ENCODE results near the gene PRKRIP1.
A peak's percentile ranks its signal among the peaks of the same experiment; 100 is the strongest.
"Not testable (repeated sequence)": the region's sequence is repeated elsewhere in the genome, so short reads cannot be mapped to it uniquely, and the experiment has no call there.

Gene PRKRIP1

DNA sequence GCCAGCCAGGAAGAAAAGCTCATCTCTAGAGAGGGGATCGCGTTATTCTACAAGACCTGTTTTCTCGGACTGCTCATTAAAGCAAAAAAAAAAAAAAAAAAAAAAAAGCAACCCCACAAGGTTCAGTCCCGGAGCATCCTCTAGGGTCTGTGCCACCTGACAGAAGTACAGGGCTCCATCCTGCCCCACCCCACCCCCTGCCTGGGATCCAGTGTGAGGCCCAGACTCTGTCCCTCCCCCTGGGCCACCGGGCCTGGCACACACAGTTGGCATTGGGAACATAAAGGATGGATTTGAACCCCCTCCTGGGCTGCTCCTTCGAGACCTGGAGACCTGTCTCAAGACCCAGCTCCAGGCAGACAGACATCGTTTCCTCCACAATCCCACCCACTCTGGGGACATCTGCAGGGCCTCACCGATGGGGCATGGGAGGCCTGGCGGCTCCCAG lies 37.9 kb downstream of the PRKRIP1 start:
- Mint-ChIP-seq H3K4me1 (peaks cover 55% of the 10 kb centered on the region), H3K9me3 (no peaks in the 10 kb centered on the region), H3K27ac (peak overlapping the region; percentile 79), H3K4me3 (peak overlapping the region; percentile 86), H3K36me3 (no peaks in the 10 kb centered on the region), H3K27me3 (no peaks in the 10 kb centered on the region)

DNA sequence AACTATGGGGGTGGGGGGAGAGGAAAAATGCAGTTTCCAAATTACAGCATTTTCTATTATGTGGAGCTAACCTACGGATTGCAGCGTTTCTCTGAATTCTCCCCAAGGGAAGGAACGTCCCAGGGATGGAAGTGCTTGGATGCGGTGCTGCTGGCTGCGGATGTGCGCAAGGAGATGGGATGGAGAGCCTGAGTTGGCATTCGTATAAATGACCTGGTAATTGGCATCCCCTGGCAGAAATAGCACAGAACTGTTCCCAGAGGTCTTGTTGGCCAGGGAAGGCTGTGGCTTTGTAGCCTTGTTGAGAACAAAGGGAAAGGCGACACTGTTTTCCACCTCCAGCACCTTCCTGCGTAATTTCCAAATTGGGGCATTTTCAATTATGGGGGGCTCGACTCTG lies 40.0 kb downstream of the PRKRIP1 start:
- Mint-ChIP-seq H3K27me3 (no peaks in the 10 kb centered on the region), H3K4me1 (peaks cover 34% of the 10 kb centered on the region), H3K4me3 (peak overlapping the region; percentile 42), H3K36me3 (no peaks in the 10 kb centered on the region), H3K9me3 (no peaks in the 10 kb centered on the region), H3K27ac (peak overlapping the region; percentile 23)

DNA sequence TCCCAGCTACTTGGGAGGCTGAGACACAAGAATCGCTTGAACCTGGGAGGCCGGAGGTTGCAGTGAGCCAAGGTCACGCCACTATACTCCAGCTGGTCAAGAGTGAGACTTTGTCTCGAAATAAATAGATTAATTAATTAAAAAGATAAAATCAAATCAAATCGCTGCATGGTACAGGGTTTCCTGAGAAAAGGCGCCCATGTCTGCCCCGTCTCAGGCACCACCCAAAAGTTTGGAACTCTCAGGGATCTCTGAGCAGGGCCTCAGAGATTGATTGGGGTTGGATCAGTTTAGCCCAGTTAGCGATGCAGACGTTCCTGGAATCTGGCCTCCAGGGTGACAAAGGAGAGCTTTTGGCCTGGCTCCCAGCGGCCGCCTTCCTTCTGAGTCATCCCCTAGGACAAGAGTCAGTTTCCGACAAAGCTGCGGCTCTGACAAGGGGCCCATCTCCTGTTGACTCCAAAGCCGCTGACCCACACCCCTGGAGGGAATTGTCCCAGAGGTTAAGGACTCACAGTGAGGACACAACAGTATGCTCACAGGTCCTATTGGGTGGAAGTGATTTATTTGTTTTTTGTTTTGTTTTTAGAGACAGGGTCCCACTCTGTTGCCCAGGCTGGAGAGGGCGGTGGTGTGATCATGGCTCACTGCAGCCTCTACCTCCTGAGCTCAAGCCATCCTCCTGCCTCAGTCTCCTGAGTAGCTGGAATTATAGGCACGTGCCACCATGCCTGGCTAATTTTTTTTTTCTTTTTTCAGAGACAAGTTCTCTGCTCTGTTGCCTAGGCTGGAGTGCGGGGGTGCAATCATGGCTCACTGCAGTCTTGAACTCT lies 44.0 kb downstream of the PRKRIP1 start:
- Mint-ChIP-seq H3K4me3 (no peak overlapping the region), H3K9me3 (no peaks in the 10 kb centered on the region), H3K36me3 (no peaks in the 10 kb centered on the region), H3K27ac (no peak overlapping the region), H3K4me1 (peaks cover 15% of the 10 kb centered on the region), H3K27me3 (no peaks in the 10 kb centered on the region)

DNA sequence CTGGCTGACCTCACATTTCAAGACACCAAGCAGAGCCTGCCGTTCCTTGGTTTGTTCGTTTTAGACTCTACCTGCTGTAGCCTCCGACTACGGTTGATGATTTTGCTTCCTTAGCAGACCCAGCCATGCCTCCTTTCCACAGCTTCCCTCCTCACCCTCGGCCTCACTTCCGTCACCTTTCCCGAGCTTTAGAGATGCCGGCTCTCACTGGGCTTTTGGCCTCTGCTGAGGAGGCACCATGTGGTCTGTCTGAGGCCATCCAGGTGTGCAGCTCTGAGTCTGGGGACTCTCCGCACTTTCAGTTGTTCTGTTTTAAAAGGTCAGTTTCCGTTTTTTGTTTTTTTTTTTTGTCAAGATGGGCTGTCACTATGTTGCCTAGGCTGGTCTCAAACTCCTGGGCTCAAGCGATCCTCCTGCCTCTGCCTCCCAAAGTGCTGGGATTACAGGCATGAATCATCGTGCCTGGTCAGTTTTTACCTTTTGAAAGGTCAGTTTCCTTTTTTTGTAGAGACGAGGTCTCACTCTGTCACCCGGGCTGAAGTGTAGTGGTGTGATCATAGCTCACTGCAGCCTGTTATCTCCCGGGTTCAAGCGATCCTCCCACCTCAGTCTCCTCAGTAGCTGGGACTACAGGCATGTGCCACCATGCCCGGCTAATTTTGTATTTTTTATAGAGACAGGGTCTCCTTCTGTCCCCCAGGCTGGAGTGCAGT lies 49.0 kb downstream of the PRKRIP1 start:
- Mint-ChIP-seq H3K27ac (no peak overlapping the region), H3K4me1 (no peaks in the 10 kb centered on the region), H3K9me3 (no peaks in the 10 kb centered on the region), H3K36me3 (no peaks in the 10 kb centered on the region), H3K27me3 (no peaks in the 10 kb centered on the region), H3K4me3 (no peak overlapping the region)

DNA sequence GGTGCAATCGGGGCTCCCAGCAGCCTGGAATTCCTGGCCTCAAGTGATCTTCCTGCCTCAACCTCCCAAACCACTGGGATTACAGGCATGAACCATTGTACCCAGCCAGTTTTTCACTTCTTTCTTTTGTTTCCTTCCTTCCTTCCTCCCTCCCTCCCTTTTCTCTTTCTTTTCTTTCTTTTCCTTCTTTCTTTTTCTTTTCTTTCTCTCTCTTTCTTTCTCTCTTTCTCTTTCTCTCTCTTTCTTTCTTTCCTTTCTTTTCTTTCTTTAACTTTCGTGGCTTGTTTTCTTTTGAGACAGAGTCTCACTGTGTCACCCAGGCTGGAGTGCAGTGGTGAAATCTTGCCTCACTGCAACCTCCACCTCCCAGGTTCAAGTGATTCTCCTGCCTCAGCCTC lies 49.5 kb downstream of the PRKRIP1 start:
- no peaks in the 10 kb centered on the region for H3K36me3 Mint-ChIP-seq
- H3K4me3 Mint-ChIP-seq, result no peak overlapping the region
- no peaks in the 10 kb centered on the region for H3K4me1 Mint-ChIP-seq
- H3K27ac Mint-ChIP-seq, result no peak overlapping the region
- no peaks in the 10 kb centered on the region for H3K9me3 Mint-ChIP-seq
- H3K27me3 Mint-ChIP-seq, result no peaks in the 10 kb centered on the region

DNA sequence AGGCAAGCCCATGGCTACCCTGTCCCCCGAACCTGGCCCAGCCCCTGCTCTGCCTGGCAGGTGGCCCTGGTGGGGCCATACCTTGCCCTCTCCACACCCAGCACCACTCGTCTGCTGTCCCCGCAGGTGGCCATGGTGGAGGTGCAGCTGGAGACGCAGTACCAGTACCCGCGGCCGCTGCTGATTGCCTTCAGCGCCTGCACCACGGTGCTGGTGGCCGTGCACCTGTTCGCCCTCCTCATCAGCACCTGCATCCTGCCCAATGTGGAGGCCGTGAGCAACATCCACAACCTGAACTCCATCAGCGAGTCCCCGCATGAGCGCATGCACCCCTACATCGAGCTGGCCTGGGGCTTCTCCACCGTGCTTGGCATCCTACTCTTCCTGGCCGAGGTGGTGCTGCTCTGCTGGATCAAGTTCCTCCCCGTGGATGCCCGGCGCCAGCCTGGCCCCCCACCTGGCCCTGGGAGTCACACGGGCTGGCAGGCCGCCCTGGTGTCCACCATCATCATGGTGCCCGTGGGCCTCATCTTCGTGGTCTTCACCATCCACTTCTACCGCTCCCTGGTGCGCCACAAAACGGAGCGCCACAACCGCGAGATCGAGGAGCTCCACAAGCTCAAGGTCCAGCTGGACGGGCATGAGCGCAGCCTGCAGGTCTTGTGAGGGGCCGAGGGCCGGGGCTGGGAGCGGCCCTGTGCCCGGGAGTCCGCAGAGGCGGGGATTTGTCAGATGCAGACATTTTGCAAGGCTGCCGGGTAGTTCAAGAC lies 50.4 kb downstream of the PRKRIP1 start:
- H3K9me3 Mint-ChIP-seq, result no peaks in the 10 kb centered on the region
- H3K4me1 Mint-ChIP-seq, result no peaks in the 10 kb centered on the region
- H3K27me3 Mint-ChIP-seq, result no peaks in the 10 kb centered on the region
- H3K4me3 Mint-ChIP-seq, result no peak overlapping the region
- H3K27ac Mint-ChIP-seq, result no peak overlapping the region
- H3K36me3 Mint-ChIP-seq, result no peaks in the 10 kb centered on the region

DNA sequence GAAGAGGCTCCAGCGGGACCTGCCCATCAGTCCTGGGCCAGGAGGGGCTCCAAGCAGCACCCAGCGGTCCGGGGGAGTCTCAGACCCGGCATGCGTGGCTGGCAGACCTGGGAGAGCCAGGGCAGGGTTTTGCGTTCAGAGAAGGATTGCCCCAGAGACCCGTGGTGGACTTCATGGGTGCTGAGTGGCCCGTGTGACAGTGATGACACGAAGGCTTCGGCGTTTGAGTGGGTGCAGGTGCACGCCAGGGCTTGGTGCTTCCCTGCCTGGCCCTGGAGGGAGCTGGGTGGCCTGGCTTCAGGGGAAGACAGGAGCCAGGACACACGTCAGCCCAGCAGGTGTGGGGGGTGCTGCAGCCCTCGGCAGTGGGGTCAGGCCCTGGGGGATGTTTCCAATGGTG lies 51.1 kb downstream of the PRKRIP1 start:
- Mint-ChIP-seq H3K27me3 (no peaks in the 10 kb centered on the region), H3K4me3 (no peak overlapping the region), H3K36me3 (no peaks in the 10 kb centered on the region), H3K9me3 (no peaks in the 10 kb centered on the region), H3K27ac (no peak overlapping the region), H3K4me1 (no peaks in the 10 kb centered on the region)

DNA sequence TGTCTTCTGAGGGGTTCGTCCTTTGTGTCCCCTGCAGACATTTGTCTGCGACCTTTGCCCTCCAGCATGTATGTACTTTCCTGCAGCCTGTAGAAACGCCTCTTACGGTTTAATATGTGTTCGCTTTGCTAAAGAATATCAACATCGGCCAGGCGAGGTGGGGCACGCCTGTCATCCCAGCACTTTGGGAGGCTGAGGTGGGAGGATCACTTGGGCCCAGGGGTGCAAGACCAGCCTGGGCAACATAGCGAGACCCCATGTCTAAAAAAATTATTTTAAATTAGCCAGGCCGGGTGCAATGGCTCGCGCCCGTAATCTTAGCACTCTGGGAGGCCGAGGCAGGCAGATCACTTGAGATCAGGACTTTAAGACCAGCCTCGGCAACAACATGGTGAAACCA lies 53.0 kb downstream of the PRKRIP1 start:
- H3K36me3 Mint-ChIP-seq, result no peaks in the 10 kb centered on the region
- H3K4me3 Mint-ChIP-seq, result no peak overlapping the region
- peak overlapping the region; percentile 74 for H3K27ac Mint-ChIP-seq
- no peaks in the 10 kb centered on the region for H3K4me1 Mint-ChIP-seq
- H3K9me3 Mint-ChIP-seq, result no peaks in the 10 kb centered on the region
- no peaks in the 10 kb centered on the region for H3K27me3 Mint-ChIP-seq

DNA sequence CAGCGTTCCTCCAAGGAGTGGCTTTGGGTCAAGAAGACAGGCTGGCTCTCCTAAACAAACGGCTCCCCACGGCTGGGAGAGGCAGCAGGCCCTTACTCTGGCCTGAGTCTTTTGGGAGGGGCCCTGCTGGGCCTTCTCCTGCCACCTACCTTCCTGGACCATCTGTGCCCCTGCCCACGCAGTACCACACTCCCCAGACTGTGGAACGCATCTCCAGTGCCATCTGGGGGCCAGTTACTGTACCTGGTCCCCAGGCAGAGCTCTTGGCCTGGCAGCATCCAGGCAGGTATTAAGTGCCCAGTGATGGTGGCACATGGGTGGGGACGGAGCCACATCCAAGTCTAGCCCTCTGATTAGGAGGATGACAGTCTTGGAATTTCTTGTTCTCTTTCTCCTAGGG lies 54.1 kb downstream of the PRKRIP1 start:
- H3K27ac Mint-ChIP-seq, result no peak overlapping the region
- no peaks in the 10 kb centered on the region for H3K27me3 Mint-ChIP-seq
- H3K36me3 Mint-ChIP-seq, result no peaks in the 10 kb centered on the region
- no peaks in the 10 kb centered on the region for H3K9me3 Mint-ChIP-seq
- H3K4me3 Mint-ChIP-seq, result no peak overlapping the region
- no peaks in the 10 kb centered on the region for H3K4me1 Mint-ChIP-seq

DNA sequence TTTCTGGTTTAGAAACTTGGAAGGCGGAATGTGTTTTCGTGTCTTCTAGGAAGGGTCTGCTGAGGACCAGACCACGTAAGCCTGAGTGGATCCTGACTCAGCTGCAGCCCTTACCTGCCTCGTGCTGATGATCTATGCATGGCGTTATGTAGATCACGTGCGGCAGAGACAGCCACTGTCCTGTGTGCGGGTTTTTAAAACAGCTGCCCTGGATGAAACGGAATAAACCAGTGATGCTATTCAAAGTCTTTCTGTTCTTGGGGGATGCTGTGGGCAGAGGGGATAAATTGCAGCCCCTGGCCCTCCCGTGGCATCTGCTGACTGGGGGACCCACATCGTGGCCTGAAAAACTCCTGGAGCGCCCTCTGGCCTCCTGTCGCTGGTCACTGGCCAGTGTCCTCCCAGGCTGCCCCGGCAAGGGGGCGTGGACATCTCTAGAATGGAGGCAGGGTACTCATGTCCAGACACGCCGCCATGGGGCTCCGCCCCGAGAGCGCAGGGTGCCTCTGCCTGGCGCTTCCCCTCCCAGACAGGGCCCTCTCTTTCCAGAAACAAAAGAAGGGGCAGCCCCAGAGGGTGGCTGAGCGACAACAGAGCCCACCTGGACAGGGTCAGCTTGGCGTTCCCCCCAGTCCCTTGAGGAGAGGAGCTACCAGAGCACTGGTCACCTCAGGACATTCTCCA lies 55.4 kb downstream of the PRKRIP1 start:
- no peaks in the 10 kb centered on the region for H3K27me3 Mint-ChIP-seq
- H3K36me3 Mint-ChIP-seq, result no peaks in the 10 kb centered on the region
- no peak overlapping the region for H3K4me3 Mint-ChIP-seq
- no peaks in the 10 kb centered on the region for H3K4me1 Mint-ChIP-seq
- no peak overlapping the region for H3K27ac Mint-ChIP-seq
- H3K9me3 Mint-ChIP-seq, result no peaks in the 10 kb centered on the region

DNA sequence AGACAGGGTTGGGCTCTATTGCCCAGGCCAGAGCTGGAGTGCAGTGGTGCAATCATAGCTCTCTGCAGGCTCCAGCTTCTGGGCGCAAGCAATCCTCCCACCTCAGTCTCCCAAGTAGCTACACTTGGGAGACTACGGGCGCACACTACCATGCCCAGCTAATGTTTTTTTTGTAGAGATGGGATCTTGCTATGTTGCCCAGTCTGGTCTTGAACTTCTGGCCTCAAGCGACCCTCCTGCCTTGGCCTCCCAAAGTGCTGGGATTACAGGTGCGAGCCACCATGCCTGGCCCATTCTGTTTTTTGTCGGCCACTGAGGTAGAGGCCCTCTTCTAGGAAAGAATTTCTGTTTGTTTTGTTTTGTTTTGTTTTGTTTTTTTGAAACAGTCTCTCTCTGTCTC lies 56.3 kb downstream of the PRKRIP1 start:
- H3K36me3 Mint-ChIP-seq, result no peaks in the 10 kb centered on the region
- H3K27me3 Mint-ChIP-seq, result no peaks in the 10 kb centered on the region
- no peaks in the 10 kb centered on the region for H3K4me1 Mint-ChIP-seq
- no peak overlapping the region for H3K4me3 Mint-ChIP-seq
- no peak overlapping the region for H3K27ac Mint-ChIP-seq
- no peaks in the 10 kb centered on the region for H3K9me3 Mint-ChIP-seq

DNA sequence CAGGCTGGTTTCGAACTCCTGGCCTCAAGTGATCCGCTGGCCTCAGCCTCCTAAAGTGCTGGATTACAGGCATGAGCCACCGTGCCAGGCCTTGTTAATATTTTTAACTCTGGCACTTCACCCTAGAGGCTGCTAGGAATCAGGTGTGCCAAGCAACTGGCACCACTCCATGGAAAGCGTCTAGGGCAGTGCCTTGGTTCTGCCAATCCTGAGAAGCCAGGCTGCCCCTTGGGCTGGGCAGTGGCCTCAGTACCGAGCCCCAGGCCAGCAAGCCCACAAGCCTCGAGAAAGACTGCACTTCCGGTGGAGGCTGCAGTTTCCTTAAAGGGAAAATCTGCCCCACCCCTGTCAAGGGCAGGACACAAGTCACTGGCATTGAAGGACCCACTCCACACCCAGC lies 57.2 kb downstream of the PRKRIP1 start:
- Mint-ChIP-seq H3K9me3 (no peaks in the 10 kb centered on the region), H3K27me3 (no peaks in the 10 kb centered on the region), H3K27ac (no peak overlapping the region), H3K4me3 (no peak overlapping the region), H3K36me3 (peaks cover 1% of the 10 kb centered on the region), H3K4me1 (no peaks in the 10 kb centered on the region)

DNA sequence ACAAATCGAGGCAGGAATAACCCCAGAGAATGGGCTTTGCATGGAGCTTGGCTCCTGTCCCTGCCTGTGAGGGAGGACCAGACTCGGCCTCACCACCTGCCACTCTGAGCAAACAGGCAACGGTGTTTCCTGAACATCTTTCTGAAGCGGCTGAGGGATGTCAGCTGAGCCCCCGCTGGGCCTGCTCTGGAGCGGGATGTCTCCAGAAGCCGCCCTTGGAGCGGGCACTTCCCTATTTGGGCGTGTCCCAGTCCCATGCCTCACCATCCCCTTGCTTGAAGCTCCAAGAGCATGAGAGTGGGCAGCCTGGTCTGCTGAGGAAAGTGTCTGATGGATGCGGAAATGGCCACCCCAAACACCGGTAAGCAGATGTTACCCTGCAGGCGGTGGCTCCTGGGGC lies 58.3 kb downstream of the PRKRIP1 start:
- Mint-ChIP-seq H3K4me3 (no peak overlapping the region), H3K27me3 (no peaks in the 10 kb centered on the region), H3K27ac (no peak overlapping the region), H3K4me1 (no peaks in the 10 kb centered on the region), H3K36me3 (peaks cover 1% of the 10 kb centered on the region), H3K9me3 (no peaks in the 10 kb centered on the region)

DNA sequence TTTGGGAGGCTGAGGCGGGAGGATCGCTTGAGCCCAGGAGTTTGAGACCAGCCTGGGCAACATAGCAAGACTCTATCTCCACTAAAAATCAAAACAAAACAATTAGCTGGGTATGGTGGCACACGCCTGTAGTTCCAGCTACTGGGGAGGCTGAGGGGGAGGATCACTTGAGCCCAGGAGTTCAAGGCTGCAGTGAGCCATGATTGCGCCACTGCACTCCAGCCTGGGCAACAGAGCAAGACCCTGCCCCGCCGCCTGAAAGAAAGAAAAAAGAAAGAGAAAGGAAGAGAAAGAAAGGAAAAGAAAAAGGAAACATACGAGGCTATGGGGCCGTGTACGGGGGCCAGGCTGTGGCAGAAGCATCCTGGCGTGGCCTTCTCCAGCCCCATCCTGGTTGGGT lies 58.8 kb downstream of the PRKRIP1 start:
- H3K27ac Mint-ChIP-seq, H3K36me3 Mint-ChIP-seq, H3K9me3 Mint-ChIP-seq, H3K4me3 Mint-ChIP-seq, H3K4me1 Mint-ChIP-seq, H3K27me3 Mint-ChIP-seq: not testable (repeated sequence)

DNA sequence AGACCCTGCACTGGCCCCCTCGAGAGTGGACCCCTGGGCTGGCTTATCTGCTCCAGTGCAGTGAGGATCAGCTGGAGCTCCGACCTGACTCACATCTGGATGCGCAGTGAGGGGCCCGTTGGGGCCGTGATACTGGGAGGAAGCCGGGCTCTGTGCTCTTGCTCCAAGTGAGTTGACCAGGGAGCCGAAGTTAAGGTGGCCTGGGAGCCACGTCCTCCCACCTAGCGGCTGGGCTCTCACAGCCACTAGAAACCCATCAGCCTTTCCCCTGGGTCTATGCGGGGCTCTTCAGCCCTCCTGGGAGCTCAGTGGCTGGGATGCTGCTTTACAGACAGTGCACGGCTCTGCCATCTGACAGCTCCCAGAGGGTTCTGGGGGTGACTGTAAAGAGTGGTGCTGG lies 59.4 kb downstream of the PRKRIP1 start:
- Mint-ChIP-seq H3K36me3 (peaks cover 1% of the 10 kb centered on the region), H3K9me3 (no peaks in the 10 kb centered on the region), H3K4me1 (peaks cover 1% of the 10 kb centered on the region), H3K27me3 (no peaks in the 10 kb centered on the region), H3K27ac (no peak overlapping the region), H3K4me3 (no peak overlapping the region)

Data from activated naive CD4-positive, alpha-beta T cell treated with anti-CD3 and anti-CD28 coated beads, Interleukin-2, amount 50 U/mL, for 24 hours (primary cell).